Chondrocyte (in vitro differentiated cells): ENCODE measurements around the gene UBE4B. TPM values are rescaled to one million over a fixed set of nuclear protein-coding genes. Genes with fewer than 3 reads are reported as not detected.
A peak's percentile ranks its signal among the peaks of the same experiment; 100 is the strongest.

Experiments used
- DNase-seq: peaks from one replicate; pipeline ENCODE4 v3.0.0; 2021; ENCODE audit warnings: mixed read lengths, low spot score
- H3K27ac Mint-ChIP-seq: one replicate; pipeline ENCODE4 v1.8.0; 2021; ENCODE audit warnings: mild to moderate bottlenecking, moderate library complexity, mixed read lengths; ENCODE audit not compliant: unreplicated experiment
- H3K27me3 Mint-ChIP-seq: 2 replicates; pipeline ENCODE4 v1.8.0; 2021; ENCODE audit warnings: low read depth, mixed read lengths
- H3K36me3 Mint-ChIP-seq: 2 replicates; pipeline ENCODE4 v1.8.0; 2021; ENCODE audit warnings: low read depth, mixed read lengths
- H3K4me1 Mint-ChIP-seq: 2 replicates; pipeline ENCODE4 v1.8.0; 2021; ENCODE audit warnings: low read depth, mild to moderate bottlenecking, mixed read lengths
- H3K4me3 Mint-ChIP-seq: one replicate; pipeline ENCODE4 v1.8.0; 2021; ENCODE audit warnings: mild to moderate bottlenecking, moderate library complexity, mixed read lengths; ENCODE audit not compliant: unreplicated experiment
- H3K9me3 Mint-ChIP-seq: 2 replicates; pipeline ENCODE4 v1.8.0; 2021; ENCODE audit warnings: low read depth, mixed read lengths
- CTCF ChIP-seq: fragments of 200-600 bp; sonication (generic); IDR thresholded peaks from 2 replicates; pipeline ENCODE4 v1.5.0; 2021; ENCODE audit warnings: antibody characterized with exemption, mild to moderate bottlenecking, moderate library complexity
- total RNA-seq: library from RNA; stranded (reverse); gene quantifications from 3 replicates; pipeline ENCODE4 v1.2.1, GENCODE V29; 2021

The UBE4B gene
- total RNA-seq, 1 donor from 2014 or later = 47.1 TPM

- no peak for TF ChIP-seq CTCF
- Mint-ChIP-seq H3K27me3 (no peaks in the 10 kb centered on the region), H3K9me3 (no peaks in the 10 kb centered on the region), H3K27ac (peak overlapping the region; percentile 98), H3K4me3 (peak overlapping the region; percentile 93), H3K4me1 (peaks cover 31% of the 10 kb centered on the region), H3K36me3 (no peaks in the 10 kb centered on the region)
- DNase-seq = no peak
Observed at GRCh38 chr1:10209590-10209904, 176.8 kb downstream of the UBE4B start.

GRCh38 chr1:10209905-10210810, 177.4 kb downstream of the UBE4B start, which contains the start of gene KIF1B:
Gene KIF1B, plus strand, starts transcription at chr1:10210570. Its CDS starts 21,759 bp downstream, at chr1:10232329.
- Mint-ChIP-seq H3K27me3 (no peaks in the 10 kb centered on the region), H3K36me3 (no peaks in the 10 kb centered on the region), H3K9me3 (no peaks in the 10 kb centered on the region), H3K27ac (peak within 1 kb of the TSS; percentile 98), H3K4me3 (peak within 1 kb of the TSS; percentile 94), H3K4me1 (peaks cover 34% of the 10 kb centered on the region)
- peak; percentile 100 for TF ChIP-seq CTCF
- peak; percentile 100 for DNase-seq

- no peaks in the 10 kb centered on the region for H3K36me3 Mint-ChIP-seq
- peak overlapping the region; percentile 94 for H3K4me3 Mint-ChIP-seq
- DNase-seq = no peak
- peaks cover 41% of the 10 kb centered on the region for H3K4me1 Mint-ChIP-seq
- no peak for TF ChIP-seq CTCF
- no peaks in the 10 kb centered on the region for H3K9me3 Mint-ChIP-seq
- H3K27me3 Mint-ChIP-seq = no peaks in the 10 kb centered on the region
- peak overlapping the region; percentile 98 for H3K27ac Mint-ChIP-seq
Observed at GRCh38 chr1:10210841-10211804, 178.4 kb downstream of the UBE4B start.

- no peak for DNase-seq
Observed at GRCh38 chr1:10211805-10212410, 179.2 kb downstream of the UBE4B start.

More at GRCh38 chr1:10211805-10212410, 179.2 kb downstream of the UBE4B start:
- Mint-ChIP-seq H3K27ac (peak overlapping the region; percentile 98), H3K4me3 (peak overlapping the region; percentile 94), H3K4me1 (peaks cover 48% of the 10 kb centered on the region), H3K9me3 (no peaks in the 10 kb centered on the region), H3K36me3 (no peaks in the 10 kb centered on the region), H3K27me3 (no peaks in the 10 kb centered on the region)
- no peak for TF ChIP-seq CTCF
